RWPE2 (cell line): ENCODE results near the gene MAP4K4.

Source experiments
- ATAC-seq: fragments of 200-7000 bp; cut with Tn5 transposase; 3 replicates; pipeline ENCODE4 v1.9.1; 2021; ENCODE audit warnings: low read depth
- DNase-seq: peaks from one replicate; pipeline ENCODE4 v3.0.0-alpha.2; 2020; ENCODE audit warnings: low spot score
- H3K27ac ChIP-seq: fragments of 450-650 bp; 2 replicates; pipeline ENCODE4 v1.5.1; 2017; ENCODE audit warnings: mild to moderate bottlenecking; ENCODE audit not compliant: poor library complexity, severe bottlenecking
- H3K27me3 ChIP-seq: fragments of 250-450 bp; sonication (Bioruptor Pico); 2 replicates; pipeline ENCODE4 v1.5.1; 2021; ENCODE audit warnings: mild to moderate bottlenecking, moderate library complexity; ENCODE audit not compliant: insufficient read depth, poor library complexity, severe bottlenecking
- H3K36me3 ChIP-seq: fragments of 250-450 bp; sonication (Bioruptor Pico); 2 replicates; pipeline ENCODE4 v1.5.1; 2020; ENCODE audit warnings: low read depth, mild to moderate bottlenecking, moderate library complexity
- H3K4me1 ChIP-seq: fragments of 250-450 bp; sonication (Bioruptor Pico); 2 replicates; pipeline ENCODE4 v1.5.1; 2021; ENCODE audit warnings: mild to moderate bottlenecking, moderate library complexity; ENCODE audit not compliant: insufficient read depth, poor library complexity, severe bottlenecking
- H3K4me3 ChIP-seq: fragments of 250-450 bp; sonication (Bioruptor Pico); 2 replicates; pipeline ENCODE4 v1.5.1; 2021; ENCODE audit warnings: mild to moderate bottlenecking, moderate library complexity; ENCODE audit not compliant: severe bottlenecking
- H3K9me3 ChIP-seq: fragments of 250-450 bp; sonication (Bioruptor Pico); 2 replicates; pipeline ENCODE4 v1.5.1; 2021; ENCODE audit warnings: mild to moderate bottlenecking, moderate library complexity; ENCODE audit not compliant: severe bottlenecking
- CTCF ChIP-seq: fragments of 450-650 bp; IDR thresholded peaks from one replicate; pipeline ENCODE4 v1.5.1; 2017; ENCODE audit warnings: mild to moderate bottlenecking, moderate library complexity; ENCODE audit not compliant: poor library complexity, severe bottlenecking

Gene MAP4K4

GRCh38 chr2:101900375-101900774, 202.9 kb downstream of the MAP4K4 start:
- H3K9me3 ChIP-seq = no peaks in the 10 kb centered on the region
- no peak for TF ChIP-seq CTCF
- H3K4me1 ChIP-seq = peaks cover 19% of the 10 kb centered on the region
- no peaks in the 10 kb centered on the region for H3K27me3 ChIP-seq
- H3K36me3 ChIP-seq = no peaks in the 10 kb centered on the region
- H3K27ac ChIP-seq = peak overlapping the region; percentile 41
- DNase-seq (no peak), ATAC-seq (peak; percentile 67)
- H3K4me3 ChIP-seq = no peak overlapping the region

DNA sequence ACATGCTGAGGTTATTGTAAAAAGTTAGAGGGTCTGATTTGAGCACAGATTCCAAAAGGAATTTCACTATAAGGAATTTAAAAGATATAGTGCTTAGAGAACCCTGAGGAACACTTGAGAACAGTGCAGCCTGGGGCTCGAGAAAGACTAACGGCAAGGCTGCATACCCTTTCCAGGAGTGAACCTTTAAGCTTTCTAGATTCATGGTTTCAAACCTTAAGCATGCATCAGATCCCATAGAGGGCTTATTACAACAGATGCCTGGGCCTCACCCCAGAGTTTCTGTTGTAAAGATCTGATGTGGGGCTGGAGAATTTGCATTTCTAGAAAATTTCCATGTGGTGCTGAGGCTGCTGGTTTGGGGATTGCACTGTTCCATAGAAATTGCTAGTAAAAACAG, 203.7 kb downstream of the MAP4K4 start:
- DNase-seq (no peak), ATAC-seq (no peak)
- H3K4me3 ChIP-seq = no peak overlapping the region
- no peaks in the 10 kb centered on the region for H3K9me3 ChIP-seq
- H3K4me1 ChIP-seq = peaks cover 19% of the 10 kb centered on the region
- no peaks in the 10 kb centered on the region for H3K36me3 ChIP-seq
- no peak overlapping the region for H3K27ac ChIP-seq
- no peaks in the 10 kb centered on the region for H3K27me3 ChIP-seq
- TF ChIP-seq CTCF = no peak

DNA sequence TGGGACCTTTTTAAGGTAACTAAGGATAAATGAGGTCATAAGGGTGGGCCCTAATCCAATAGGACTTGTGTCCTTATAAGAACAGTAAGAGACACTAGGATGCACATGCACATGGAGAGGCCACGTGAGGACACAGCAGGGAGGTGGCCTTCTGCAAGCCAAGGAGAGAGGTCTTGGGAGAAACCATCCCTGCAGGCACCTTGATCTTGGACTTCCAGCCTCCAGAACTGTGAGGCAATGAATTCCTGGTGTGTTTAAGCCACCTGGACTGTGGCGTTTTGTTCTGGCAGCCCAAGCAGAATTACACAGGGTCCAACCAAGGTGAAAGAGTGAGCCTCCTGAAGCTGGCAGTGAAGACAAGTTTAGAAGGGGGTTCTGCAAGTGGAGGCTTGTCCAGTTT, 204.7 kb downstream of the MAP4K4 start:
- ATAC-seq = no peak

DNA sequence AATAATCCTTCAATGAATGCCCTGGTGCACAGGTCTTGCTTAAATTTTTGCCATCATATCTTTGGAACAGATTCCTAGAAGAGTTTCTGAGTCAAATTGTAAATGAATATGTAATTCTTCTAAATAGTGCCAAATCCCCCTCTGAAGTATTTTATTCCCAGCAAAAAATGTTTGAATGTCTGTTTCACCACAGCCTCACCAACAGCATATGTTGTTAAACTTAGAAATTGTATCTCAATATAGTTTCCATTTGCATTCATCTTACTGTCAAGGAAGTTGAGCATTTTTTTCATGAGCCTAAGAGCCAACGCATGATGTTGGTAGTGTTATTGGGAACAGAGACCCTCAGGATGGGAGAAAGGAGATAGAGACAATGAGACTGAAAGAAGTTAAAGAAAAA, 207.4 kb downstream of the MAP4K4 start:
- H3K36me3 ChIP-seq = no peaks in the 10 kb centered on the region
- no peaks in the 10 kb centered on the region for H3K27me3 ChIP-seq
- no peak overlapping the region for H3K4me3 ChIP-seq
- peaks cover 9% of the 10 kb centered on the region for H3K4me1 ChIP-seq
- DNase-seq (no peak), ATAC-seq (no peak)
- no peak for TF ChIP-seq CTCF
- H3K9me3 ChIP-seq = no peaks in the 10 kb centered on the region
- H3K27ac ChIP-seq = no peak overlapping the region

More for the DNA sequence above, 204.7 kb downstream of the MAP4K4 start:
- no peak overlapping the region for H3K4me3 ChIP-seq
- H3K4me1 ChIP-seq = peaks cover 19% of the 10 kb centered on the region
- no peak for TF ChIP-seq CTCF
- H3K27ac ChIP-seq = no peak overlapping the region
- no peaks in the 10 kb centered on the region for H3K36me3 ChIP-seq
- DNase-seq = no peak
- no peaks in the 10 kb centered on the region for H3K27me3 ChIP-seq
- H3K9me3 ChIP-seq = no peaks in the 10 kb centered on the region

- no peak for TF ChIP-seq CTCF
- Histone ChIP-seq H3K4me3 (no peak overlapping the region), H3K27ac (no peak overlapping the region), H3K27me3 (no peaks in the 10 kb centered on the region), H3K9me3 (no peaks in the 10 kb centered on the region), H3K4me1 (no peaks in the 10 kb centered on the region), H3K36me3 (no peaks in the 10 kb centered on the region)
- DNase-seq = no peak
- no peak for ATAC-seq
These were observed 208.3 kb downstream of the MAP4K4 start for GRCh38 chr2:101905746-101906336.
